Neural progenitor cell (in vitro differentiated cells): ENCODE measurements around the gene ZFAND2B.

Experiments
- CTCF ChIP-seq: fragments of 200-600 bp; sonication (generic); IDR thresholded peaks from 2 replicates; pipeline ENCODE4 v1.5.1; 2017; ENCODE audit warnings: antibody characterized with exemption, mild to moderate bottlenecking
- EZH2 ChIP-seq: fragments of 200-600 bp; sonication (generic); IDR thresholded peaks from 2 replicates; pipeline ENCODE4 v1.6.1; 2017; ENCODE audit warnings: antibody characterized with exemption, mild to moderate bottlenecking, moderate library complexity
- EZH2phosphoT487 ChIP-seq: fragments of 200-600 bp; sonication (generic); IDR thresholded peaks from 2 replicates; pipeline ENCODE4 v1.6.1; 2017; ENCODE audit warnings: antibody characterized with exemption

- TF ChIP-seq CTCF (no peak), EZH2 (no peak), EZH2phosphoT487 (no peak)
Observed at GRCh38 chr2:219168932-219169331, 37.6 kb upstream of the ZFAND2B start.
